Measurements from ENCODE around the gene KPTN. TPM values are rescaled to one million over a fixed set of nuclear protein-coding genes. Genes with fewer than 3 reads are reported as not detected.

KPTN gene
- total and polyA plus RNA-seq, 2 of the 8 experiments (the other 6 are each of a cell fraction or from before 2014, with no cell fraction given), result 23.6 to 31.3 TPM

- no peak overlapping the region for H3K14ac ChIP-seq (ENCODE audit: insufficient read length)
- H2AFZ ChIP-seq (ENCODE audit: low read length), result no peak overlapping the region
- no peak overlapping the region for H3K23ac ChIP-seq (ENCODE audit: insufficient read length)
- no peak overlapping the region for H3K4ac ChIP-seq (replicated peaks; ENCODE audit: insufficient read length, low read depth, low read length)
- H3K56ac ChIP-seq (replicated peaks; ENCODE audit: insufficient read length, low read depth, low read length), result no peak overlapping the region
- H4K20me1 ChIP-seq (replicated peaks in 1 of 2; ENCODE audit: control insufficient read depth in 1 of 2, insufficient read depth in 2 of 2, low read length in 2 of 2), result no peaks in the 10 kb centered on the region
- H3K4me2 ChIP-seq (ENCODE audit: insufficient read depth in 1 of 2, low read depth in 2 of 2, low read length in 2 of 2), result no peak overlapping the region
- no peaks in the 10 kb centered on the region for H3K9me3 ChIP-seq (ENCODE audit: insufficient read depth in 2 of 2, low read depth in 1 of 2, low read length in 1 of 2)
- no peak overlapping the region for H3K4me3 ChIP-seq (ENCODE audit: extremely low read depth in 1 of 4, insufficient read depth in 2 of 4, low read depth in 3 of 4, low read length in 4 of 4)
- no peak overlapping the region for H2AK5ac ChIP-seq (ENCODE audit: low read depth, low read length)
- H2BK20ac ChIP-seq (ENCODE audit: low read length), result no peak overlapping the region
- no peak overlapping the region for H2BK120ac ChIP-seq (replicated peaks; ENCODE audit: low read depth, low read length)
- TF ChIP-seq SAP30 (IDR thresholded peaks at IDR 0.05; ENCODE audit: insufficient read depth, insufficient replicate concordance, low read length) (no peak), ZNF274 (IDR thresholded peaks at IDR 0.05; ENCODE audit: borderline replicate concordance, extremely low read depth, low read length) (no peak), SIRT6 (IDR thresholded peaks at IDR 0.05; ENCODE audit: low read length) (no peak), CREB1 (IDR thresholded peaks at IDR 0.05) (no peak), EZH2 (IDR thresholded peaks at IDR 0.05; ENCODE audit: low read depth, low read length, severe bottlenecking) (no peak), POU5F1 (IDR thresholded peaks at IDR 0.05; ENCODE audit: low read depth, low read length) (no peak), NRF1 (IDR thresholded peaks at IDR 0.05; ENCODE audit: low read depth, low read length) (no peak), NANOG (IDR thresholded peaks at IDR 0.05; ENCODE audit: insufficient read depth, low read depth, low read length, poor library complexity, severe bottlenecking) (no peak), EP300 (IDR thresholded peaks at IDR 0.05; ENCODE audit: borderline replicate concordance in 1 of 2, low read depth in 2 of 2, low read length in 2 of 2) (no peak), HDAC6 (IDR thresholded peaks at IDR 0.05; ENCODE audit: low read depth, low read length) (no peak), TBP (IDR thresholded peaks at IDR 0.05; ENCODE audit: low read depth, low read length) (no peak)
- no peaks in the 10 kb centered on the region for H3K79me2 ChIP-seq (ENCODE audit: control insufficient read depth in 1 of 2, insufficient read depth in 2 of 2, low read length in 2 of 2)
- DNase-seq (ENCODE audit: low read depth in 1 of 2, low spot score in 2 of 2) (no peak), FAIRE-seq (no peak)
- H4K91ac ChIP-seq (replicated peaks; ENCODE audit: insufficient read length, low read length), result no peak overlapping the region
- peaks cover 0 to 5% (median 2%) of the 10 kb centered on the region in 4 experiments; a peak in 5 of 7 replicates for H3K4me1 ChIP-seq (replicated peaks in 1 of 4; ENCODE audit: control insufficient read depth in 3 of 4, insufficient read depth in 4 of 4, low read length in 3 of 4)
- no peak overlapping the region; the same call in 1 of the 2 replicates for H3K18ac ChIP-seq (ENCODE audit: extremely low read depth, low read length)
- H3K27ac ChIP-seq (ENCODE audit: low read depth, low read length), result no peak overlapping the region
- H3K9ac ChIP-seq (replicated peaks in 1 of 4; ENCODE audit: extremely low read depth in 1 of 4, low read depth in 3 of 4, low read length in 3 of 4), result no peak overlapping the region
- ChIA-PET POLR2A (ENCODE audit: partially characterized antibody) (interaction anchor here (1.0 to 1.4 kb wide), 5 partner anchors 12 to 73 kb away, joined by 3 to 4 read pairs (median 3); no protein-coding TSS in a partner anchor), CTCF (ENCODE audit: partially characterized antibody) (interaction anchor here (1.1 to 4.5 kb wide), 17 partner anchors 10 to 187 kb away, joined by 3 to 37 read pairs (median 4); partner anchors contain the start of gene KPTN)
- WGBS, 2 experiments (ENCODE audit: extremely low coverage in 1 of 2, insufficient coverage in 1 of 2, insufficient read length in 1 of 2, insufficient replicate concordance in 2 of 2, low coverage in 1 of 2, low lambda C conversion rate in 2 of 2, missing lambda C conversion rate in 1 of 2), result 100% methylated on average over 2 of the region's 6 CpGs; no CpG with 5 or more reads in 1 of the 2 experiments
- H3K36me3 ChIP-seq (ENCODE audit: control insufficient read depth in 2 of 4, insufficient read depth in 4 of 4, low read length in 3 of 4), result 0 out of 8 replicates have a peak, but pooled peaks cover 0 to 2% (median 0%) of the 10 kb centered on the region in 4 experiments
- H2BK12ac ChIP-seq (ENCODE audit: low read depth, low read length), result no peak overlapping the region
- H3K27me3 ChIP-seq (replicated peaks in 1 of 4; ENCODE audit: control insufficient read depth in 3 of 4, extremely low read depth in 1 of 4, insufficient read depth in 3 of 4, low read length in 3 of 4), result no peaks in the 10 kb centered on the region
- no peak overlapping the region for H4K8ac ChIP-seq (ENCODE audit: extremely low read depth, insufficient read depth, low read length)
- 0 out of 2 replicates have a peak, but pooled peaks cover 2% of the 10 kb centered on the region for H3K79me1 ChIP-seq (ENCODE audit: low read depth, low read length)
- no peak overlapping the region for H4K5ac ChIP-seq (ENCODE audit: insufficient read length, low read depth, low read length)
- H3K23me2 ChIP-seq (ENCODE audit: low read depth, low read length), result 0 out of 2 replicates have a peak, but pooled peaks cover 2% of the 10 kb centered on the region
- H2BK15ac ChIP-seq (ENCODE audit: low read length), result peak overlapping the region; percentile 72; the same call in 1 of the 2 replicates
- no peak overlapping the region for H2BK5ac ChIP-seq (ENCODE audit: low read depth, low read length)
These were observed 36.8 kb upstream of the KPTN start for GRCh38 chr19:47520839-47521238.

Measured in H1 (cell line).